ENCODE measurements around the gene MXD3. TPM values are rescaled to one million over a fixed set of nuclear protein-coding genes. Genes with fewer than 3 reads are reported as not detected.
"Not testable (repeated sequence)": the region's sequence is repeated elsewhere in the genome, so short reads cannot be mapped to it uniquely, and the experiment has no call there.

Gene MXD3
- total and polyA plus RNA-seq, 2 of the 4 experiments (the other 2 are of a cell fraction), result 7.3 to 12.9 TPM

DNA sequence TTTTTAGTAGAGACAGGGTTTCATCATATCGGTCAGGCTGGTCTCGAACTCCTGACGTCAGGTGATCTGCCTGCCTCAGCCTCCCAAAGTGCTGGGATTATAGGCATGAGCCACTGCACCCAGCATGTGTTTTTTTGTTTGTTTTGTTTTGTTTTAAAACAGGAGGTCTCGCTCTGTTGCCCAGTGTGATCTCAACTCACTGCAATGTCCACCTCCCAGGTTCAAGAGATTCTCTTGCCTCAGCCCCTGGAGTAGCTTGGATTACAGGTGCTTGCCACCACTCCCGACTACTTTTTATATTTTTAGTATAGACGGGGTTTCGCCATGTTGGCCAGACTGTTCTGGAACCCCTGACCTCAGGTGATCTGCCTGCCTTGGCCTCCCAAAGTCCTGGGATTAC is 53.0 kb downstream of the MXD3 start:
- dilution Hi-C loops (cut with HindIII; ENCODE audit: low sequenced_read_pairs, unreplicated experiment); H2BK15ac ChIP-seq (ENCODE audit: low read depth, low read length); H2AK5ac ChIP-seq (ENCODE audit: low read depth, low read length); H3K9me1 ChIP-seq (ENCODE audit: insufficient read depth, low read length); POLR2A ChIA-PET (ENCODE audit: unreplicated experiment); ATAC-seq (ENCODE audit: low read depth); H4K5ac ChIP-seq (ENCODE audit: low read depth, low read length); H3K9ac ChIP-seq (ENCODE audit: low read depth, low read length); H2BK20ac ChIP-seq (ENCODE audit: low read depth, low read length); H3K27ac ChIP-seq (ENCODE audit: insufficient read depth, low read length); H3K4me1 ChIP-seq (ENCODE audit: control insufficient read depth, insufficient read depth, low read length); H4K91ac ChIP-seq (ENCODE audit: insufficient read depth, low read depth, low read length); H3K23ac ChIP-seq (ENCODE audit: low read depth, low read length); H2AFZ ChIP-seq (replicated peaks; ENCODE audit: low read length, poor library complexity); H3K4me2 ChIP-seq (ENCODE audit: low read depth, low read length); H3K18ac ChIP-seq (ENCODE audit: low read depth, low read length); H2BK5ac ChIP-seq (ENCODE audit: low read depth, low read length, poor library complexity, severe bottlenecking); H3K14ac ChIP-seq (replicated peaks; ENCODE audit: low read depth, low read length); H2BK120ac ChIP-seq (ENCODE audit: low read depth, low read length); H3K9me3 ChIP-seq (ENCODE audit: control insufficient read depth, insufficient read depth, low read length); H4K20me1 ChIP-seq (ENCODE audit: insufficient read depth, low read length); H3K27me3 ChIP-seq (ENCODE audit: control insufficient read depth, insufficient read depth, low read length); H4K8ac ChIP-seq (ENCODE audit: low read depth in 2 of 2, low read length in 2 of 2); in situ Hi-C loops (cut with MboI; ENCODE audit: low sequenced_read_pairs); H2AK9ac ChIP-seq (replicated peaks; ENCODE audit: low read depth, low read length, poor library complexity); H3K56ac ChIP-seq (ENCODE audit: extremely low read depth, insufficient read depth, low read length); BruUV-seq (replicated peaks); intact Hi-C loops (cut with micrococcal nuclease); DNase-seq; H3K4ac ChIP-seq (ENCODE audit: low read depth, low read length); CTCF ChIA-PET; H3K4me3 ChIP-seq (ENCODE audit: insufficient read depth, low read depth, low read length): not testable (repeated sequence)
- peaks cover 37% of the 10 kb centered on the region for H3K36me3 ChIP-seq (ENCODE audit: control insufficient read depth, insufficient read depth, low read length)
- peaks cover 3 to 21% of the 10 kb centered on the region in 2 experiments; a peak in 3 of 4 replicates for H3K79me1 ChIP-seq (ENCODE audit: low read depth in 1 of 2, low read length in 2 of 2)
- 100% methylated on average over 2 of the region's 7 CpGs; no CpG with 5 or more reads in 1 of the 2 experiments for WGBS, 2 experiments (ENCODE audit: extremely low coverage in 2 of 2, insufficient read length in 1 of 2)

Other genes starting within 250 kb of the MXD3 start
- 0.90 and 1.7 TPM in 2 replicates for gene FGFR4, start 225.0 kb downstream of the MXD3 start, total RNA-seq (2012; rRNA removed)
- 2.4 TPM in 2 replicates for gene FGFR4, start 225.0 kb downstream of the MXD3 start, polyA plus RNA-seq (2012; rRNA removed)
- 31.0 and 34.2 TPM in 2 replicates for gene NSD1, start 178.1 kb downstream of the MXD3 start, total RNA-seq (2012; rRNA removed)
- gene NSD1, start 178.1 kb downstream of the MXD3 start, polyA plus RNA-seq (2012; rRNA removed), result 7.7 and 8.1 TPM in 2 replicates
- 15.6 and 18.5 TPM in 2 replicates for gene RAB24, start 8.2 kb downstream of the MXD3 start, total RNA-seq (2012; rRNA removed)
- gene RAB24, start 8.2 kb downstream of the MXD3 start, polyA plus RNA-seq (2012; rRNA removed), result 60.8 and 71.1 TPM in 2 replicates
- gene PRELID1, start 8.1 kb downstream of the MXD3 start, total RNA-seq (2012; rRNA removed), result 115 and 116 TPM in 2 replicates
- 239 and 277 TPM in 2 replicates for gene PRELID1, start 8.1 kb downstream of the MXD3 start, polyA plus RNA-seq (2012; rRNA removed)
- gene LMAN2, start 39.8 kb upstream of the MXD3 start, total RNA-seq (2012; rRNA removed), result 164 and 303 TPM in 2 replicates
- 251 and 253 TPM in 2 replicates for gene LMAN2, start 39.8 kb upstream of the MXD3 start, polyA plus RNA-seq (2012; rRNA removed)
- gene RGS14, start 46.0 kb upstream of the MXD3 start, total RNA-seq (2012; rRNA removed), result 1.1 TPM in 2 replicates
- 6.5 and 7.6 TPM in 2 replicates for gene RGS14, start 46.0 kb upstream of the MXD3 start, polyA plus RNA-seq (2012; rRNA removed)
- not detected in 2 replicates for gene SLC34A1, start 72.5 kb upstream of the MXD3 start, total RNA-seq (2012; rRNA removed)
- not detected in 2 replicates for gene SLC34A1, start 72.5 kb upstream of the MXD3 start, polyA plus RNA-seq (2012; rRNA removed)
- not detected in 2 replicates for gene PFN3, start 88.8 kb upstream of the MXD3 start, total RNA-seq (2012; rRNA removed)
- gene PFN3, start 88.8 kb upstream of the MXD3 start, polyA plus RNA-seq (2012; rRNA removed), result not detected in 2 replicates
- gene F12, start 97.7 kb upstream of the MXD3 start, total RNA-seq (2012; rRNA removed), result 0.36 and 0.56 TPM in 2 replicates
- gene F12, start 97.7 kb upstream of the MXD3 start, polyA plus RNA-seq (2012; rRNA removed), result 1.2 and 1.4 TPM in 2 replicates
- 30.1 and 35.0 TPM in 2 replicates for gene GRK6, start 114.8 kb upstream of the MXD3 start, total RNA-seq (2012; rRNA removed)
- 25.3 and 30.1 TPM in 2 replicates for gene GRK6, start 114.8 kb upstream of the MXD3 start, polyA plus RNA-seq (2012; rRNA removed)
- gene PRR7, start 134.9 kb upstream of the MXD3 start, total RNA-seq (2012; rRNA removed), result 1.1 TPM in 2 replicates
- gene PRR7, start 134.9 kb upstream of the MXD3 start, polyA plus RNA-seq (2012; rRNA removed), result 10.1 and 13.6 TPM in 2 replicates
- 122 and 212 TPM in 2 replicates for gene DBN1, start 161.7 kb upstream of the MXD3 start, total RNA-seq (2012; rRNA removed)
- gene DBN1, start 161.7 kb upstream of the MXD3 start, polyA plus RNA-seq (2012; rRNA removed), result 187 and 235 TPM in 2 replicates
- 70.4 and 72.5 TPM in 2 replicates for gene PDLIM7, start 185.7 kb upstream of the MXD3 start, total RNA-seq (2012; rRNA removed)
- 534 and 574 TPM in 2 replicates for gene PDLIM7, start 185.7 kb upstream of the MXD3 start, polyA plus RNA-seq (2012; rRNA removed)
- gene DOK3, start 197.9 kb upstream of the MXD3 start, total RNA-seq (2012; rRNA removed), result 0.54 and 0.56 TPM in 2 replicates
- 3.6 and 3.9 TPM in 2 replicates for gene DOK3, start 197.9 kb upstream of the MXD3 start, polyA plus RNA-seq (2012; rRNA removed)
- 130 and 141 TPM in 2 replicates for gene DDX41, start 205.1 kb upstream of the MXD3 start, total RNA-seq (2012; rRNA removed)
- gene DDX41, start 205.1 kb upstream of the MXD3 start, polyA plus RNA-seq (2012; rRNA removed), result 160 and 170 TPM in 2 replicates
- 8.1 and 9.5 TPM in 2 replicates for gene FAM193B, start 242.7 kb upstream of the MXD3 start, total RNA-seq (2012; rRNA removed)
- gene FAM193B, start 242.7 kb upstream of the MXD3 start, polyA plus RNA-seq (2012; rRNA removed), result 51.4 and 52.2 TPM in 2 replicates